Neural cell (in vitro differentiated cells): ENCODE data around the gene LIX1L. TPM values are rescaled to one million over a fixed set of nuclear protein-coding genes. Genes with fewer than 3 reads are reported as not detected.

Source experiments
- H2AFZ ChIP-seq: fragments of 200-600, 300-800 bp; sonication (generic), shearing (Covaris generic); 2 replicates; pipeline ENCODE4 v1.6.0; 2014; ENCODE audit warnings: low read depth, mild to moderate bottlenecking, antibody characterized with exemption, low read length, moderate library complexity
- H3F3A ChIP-seq: fragments of 200-600 bp; shearing (Covaris generic); 2 replicates; pipeline ENCODE4 v1.6.1; 2016; ENCODE audit warnings: mild to moderate bottlenecking, moderate library complexity, mixed read lengths, antibody characterized with exemption, low read length; ENCODE audit not compliant: insufficient read depth, poor library complexity, severe bottlenecking
- H3K27ac ChIP-seq: fragments of 200-600, 300-800 bp; sonication (generic), shearing (Covaris generic); 2 replicates; pipeline ENCODE4 v1.5.1; 2014; ENCODE audit warnings: mild to moderate bottlenecking, low read length, moderate library complexity
- H3K27me3 ChIP-seq: fragments of 300-800, 200-600 bp; sonication (generic), shearing (Covaris generic); 2 replicates; pipeline ENCODE4 v1.6.0; 2014; ENCODE audit warnings: mild to moderate bottlenecking, low read depth, low read length, moderate library complexity; ENCODE audit not compliant: insufficient read depth
- H3K36me3 ChIP-seq: fragments of 300-800, 200-600 bp; sonication (generic), shearing (Covaris generic); 2 replicates; pipeline ENCODE4 v1.5.1; 2014; ENCODE audit warnings: mild to moderate bottlenecking, antibody characterized with exemption, low read length, moderate library complexity; ENCODE audit not compliant: insufficient read depth
- H3K4me2 ChIP-seq: fragments of 300-800, 200-600 bp; sonication (generic), shearing (Covaris generic); 2 replicates; pipeline ENCODE4 v1.6.0; 2014; ENCODE audit warnings: mild to moderate bottlenecking, low read length
- H3K4me3 ChIP-seq: fragments of 300-800, 200-600 bp; sonication (generic), shearing (Covaris generic); 2 replicates; pipeline ENCODE4 v1.5.1; 2014; ENCODE audit warnings: mild to moderate bottlenecking, low read length, moderate library complexity
- H3K79me2 ChIP-seq: fragments of 200-600 bp; shearing (Covaris generic); replicated peaks from 2 replicates; pipeline ENCODE4 v1.6.0; 2014; ENCODE audit warnings: mild to moderate bottlenecking, low read length, moderate library complexity; ENCODE audit not compliant: insufficient read depth
- H3K9ac ChIP-seq: fragments of 300-800, 200-600 bp; sonication (generic), shearing (Covaris generic); 2 replicates; pipeline ENCODE4 v1.6.1; 2016; ENCODE audit warnings: mild to moderate bottlenecking, low read length, mixed read lengths
- H3K9me2 ChIP-seq: fragments of 200-600 bp; shearing (Covaris generic); 2 replicates; pipeline ENCODE4 v1.6.1; 2016; ENCODE audit warnings: mild to moderate bottlenecking, low read length, mixed read lengths; ENCODE audit not compliant: insufficient read depth
- H3K9me3 ChIP-seq: fragments of 200-600, 300-800 bp; sonication (generic), shearing (Covaris generic); 2 replicates; pipeline ENCODE4 v1.6.1; 2016; ENCODE audit warnings: mild to moderate bottlenecking, mixed run types, low read length, moderate library complexity, mixed read lengths
- H4K20me1 ChIP-seq: fragments of 200-600 bp; shearing (Covaris generic); 2 replicates; pipeline ENCODE4 v1.6.1; 2016; ENCODE audit warnings: mild to moderate bottlenecking, mixed run types; ENCODE audit not compliant: insufficient read depth
- EP300 ChIP-seq: fragments of 450-650 bp; conservative IDR thresholded peaks from 2 replicates; pipeline ENCODE4 v1.6.1; 2014; ENCODE audit warnings: antibody characterized with exemption, mild to moderate bottlenecking, moderate library complexity; ENCODE audit not compliant: poor library complexity, severe bottlenecking
- EZH2 ChIP-seq: fragments of 200-600, 300-800 bp; shearing (Covaris generic), sonication (generic); IDR thresholded peaks from 2 replicates; pipeline ENCODE4 v1.6.1; 2014; ENCODE audit warnings: antibody characterized with exemption, low read length, borderline replicate concordance, mild to moderate bottlenecking; ENCODE audit not compliant: insufficient read depth, poor library complexity, severe bottlenecking
- MXI1 ChIP-seq: fragments of 450-650 bp; conservative IDR thresholded peaks from 2 replicates; pipeline ENCODE4 v1.6.1; 2014; ENCODE audit warnings: antibody characterized with exemption, mild to moderate bottlenecking; ENCODE audit not compliant: poor library complexity, severe bottlenecking
- POLR2AphosphoS5 ChIP-seq: IDR thresholded peaks from 2 replicates; pipeline ENCODE4 v1.6.1; 2012
- RAD21 ChIP-seq: fragments of 450-650 bp; conservative IDR thresholded peaks from 2 replicates; pipeline ENCODE4 v1.6.1; 2014; ENCODE audit warnings: antibody characterized with exemption, mild to moderate bottlenecking, moderate library complexity
- SMC3 ChIP-seq: fragments of 450-650 bp; conservative IDR thresholded peaks from 2 replicates; pipeline ENCODE4 v1.6.1; 2014; ENCODE audit warnings: antibody characterized with exemption, mild to moderate bottlenecking, moderate library complexity; ENCODE audit not compliant: poor library complexity
- TAF1 ChIP-seq: IDR thresholded peaks from 2 replicates; pipeline ENCODE4 v1.6.1; 2012; ENCODE audit warnings: low read depth
- polyA plus RNA-seq: library from polyadenylated mRNA; depleted of rRNA; stranded (reverse); fragments of >200 nt; gene quantifications from 2 replicates; pipeline ENCODE4 v1.2.3, GENCODE V29; 2014
- TF ChIP-seq, protein P1 (sequence below): IDR thresholded peaks from 2 replicates; pipeline ENCODE4 v1.6.1; 2012; ENCODE audit warnings: borderline replicate concordance
- TF ChIP-seq, protein P2 (sequence below): fragments of 450-650 bp; IDR thresholded peaks from 2 replicates; pipeline ENCODE4 v1.5.1; 2014; ENCODE audit warnings: antibody characterized with exemption, mild to moderate bottlenecking, moderate library complexity; ENCODE audit not compliant: poor library complexity, severe bottlenecking

The LIX1L gene
- polyA plus RNA-seq, 1 donor from 2014 or later, result 17.0 TPM

DNA sequence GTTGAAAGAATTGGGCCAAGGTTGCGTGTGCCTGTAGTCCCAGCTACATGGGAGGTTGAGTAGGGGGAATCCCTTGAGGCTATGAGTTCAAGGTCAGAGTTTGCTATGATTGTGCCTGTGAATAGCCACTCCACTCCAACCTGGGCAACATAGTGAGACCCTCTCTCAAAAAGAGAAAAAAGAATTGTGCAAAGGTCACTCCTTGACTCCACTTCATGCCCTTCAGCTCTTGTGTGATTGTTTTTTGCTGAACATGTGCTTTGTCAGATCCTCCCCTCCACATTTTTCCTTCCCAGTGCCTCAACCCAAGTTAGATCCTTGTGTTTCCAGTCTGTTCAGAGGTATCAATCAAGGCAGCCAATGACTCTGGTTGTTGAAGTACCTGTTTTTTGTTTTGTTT lies 30.1 kb upstream of the LIX1L start:
- Histone ChIP-seq H3F3A (no peaks in the 10 kb centered on the region), H3K9me2 (no peaks in the 10 kb centered on the region), H3K4me2 (no peak overlapping the region), H3K36me3 (peaks cover 10% of the 10 kb centered on the region), H3K27me3 (no peaks in the 10 kb centered on the region), H3K79me2 (peaks cover 23% of the 10 kb centered on the region), H4K20me1 (peaks cover 19% of the 10 kb centered on the region), H3K9me3 (no peaks in the 10 kb centered on the region), H3K27ac (no peak overlapping the region), H3K9ac (no peak overlapping the region), H2AFZ (no peak overlapping the region), H3K4me3 (no peak overlapping the region)
- TF ChIP-seq POLR2AphosphoS5 (no peak), EP300 (no peak), MXI1 (no peak), EZH2 (no peak), RAD21 (no peak), TAF1 (no peak), SMC3 (no peak)
- TF ChIP-seq, protein P1, sequence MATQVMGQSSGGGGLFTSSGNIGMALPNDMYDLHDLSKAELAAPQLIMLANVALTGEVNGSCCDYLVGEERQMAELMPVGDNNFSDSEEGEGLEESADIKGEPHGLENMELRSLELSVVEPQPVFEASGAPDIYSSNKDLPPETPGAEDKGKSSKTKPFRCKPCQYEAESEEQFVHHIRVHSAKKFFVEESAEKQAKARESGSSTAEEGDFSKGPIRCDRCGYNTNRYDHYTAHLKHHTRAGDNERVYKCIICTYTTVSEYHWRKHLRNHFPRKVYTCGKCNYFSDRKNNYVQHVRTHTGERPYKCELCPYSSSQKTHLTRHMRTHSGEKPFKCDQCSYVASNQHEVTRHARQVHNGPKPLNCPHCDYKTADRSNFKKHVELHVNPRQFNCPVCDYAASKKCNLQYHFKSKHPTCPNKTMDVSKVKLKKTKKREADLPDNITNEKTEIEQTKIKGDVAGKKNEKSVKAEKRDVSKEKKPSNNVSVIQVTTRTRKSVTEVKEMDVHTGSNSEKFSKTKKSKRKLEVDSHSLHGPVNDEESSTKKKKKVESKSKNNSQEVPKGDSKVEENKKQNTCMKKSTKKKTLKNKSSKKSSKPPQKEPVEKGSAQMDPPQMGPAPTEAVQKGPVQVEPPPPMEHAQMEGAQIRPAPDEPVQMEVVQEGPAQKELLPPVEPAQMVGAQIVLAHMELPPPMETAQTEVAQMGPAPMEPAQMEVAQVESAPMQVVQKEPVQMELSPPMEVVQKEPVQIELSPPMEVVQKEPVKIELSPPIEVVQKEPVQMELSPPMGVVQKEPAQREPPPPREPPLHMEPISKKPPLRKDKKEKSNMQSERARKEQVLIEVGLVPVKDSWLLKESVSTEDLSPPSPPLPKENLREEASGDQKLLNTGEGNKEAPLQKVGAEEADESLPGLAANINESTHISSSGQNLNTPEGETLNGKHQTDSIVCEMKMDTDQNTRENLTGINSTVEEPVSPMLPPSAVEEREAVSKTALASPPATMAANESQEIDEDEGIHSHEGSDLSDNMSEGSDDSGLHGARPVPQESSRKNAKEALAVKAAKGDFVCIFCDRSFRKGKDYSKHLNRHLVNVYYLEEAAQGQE, result no peak
- TF ChIP-seq, protein P2, sequence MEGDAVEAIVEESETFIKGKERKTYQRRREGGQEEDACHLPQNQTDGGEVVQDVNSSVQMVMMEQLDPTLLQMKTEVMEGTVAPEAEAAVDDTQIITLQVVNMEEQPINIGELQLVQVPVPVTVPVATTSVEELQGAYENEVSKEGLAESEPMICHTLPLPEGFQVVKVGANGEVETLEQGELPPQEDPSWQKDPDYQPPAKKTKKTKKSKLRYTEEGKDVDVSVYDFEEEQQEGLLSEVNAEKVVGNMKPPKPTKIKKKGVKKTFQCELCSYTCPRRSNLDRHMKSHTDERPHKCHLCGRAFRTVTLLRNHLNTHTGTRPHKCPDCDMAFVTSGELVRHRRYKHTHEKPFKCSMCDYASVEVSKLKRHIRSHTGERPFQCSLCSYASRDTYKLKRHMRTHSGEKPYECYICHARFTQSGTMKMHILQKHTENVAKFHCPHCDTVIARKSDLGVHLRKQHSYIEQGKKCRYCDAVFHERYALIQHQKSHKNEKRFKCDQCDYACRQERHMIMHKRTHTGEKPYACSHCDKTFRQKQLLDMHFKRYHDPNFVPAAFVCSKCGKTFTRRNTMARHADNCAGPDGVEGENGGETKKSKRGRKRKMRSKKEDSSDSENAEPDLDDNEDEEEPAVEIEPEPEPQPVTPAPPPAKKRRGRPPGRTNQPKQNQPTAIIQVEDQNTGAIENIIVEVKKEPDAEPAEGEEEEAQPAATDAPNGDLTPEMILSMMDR, result no peak

DNA sequence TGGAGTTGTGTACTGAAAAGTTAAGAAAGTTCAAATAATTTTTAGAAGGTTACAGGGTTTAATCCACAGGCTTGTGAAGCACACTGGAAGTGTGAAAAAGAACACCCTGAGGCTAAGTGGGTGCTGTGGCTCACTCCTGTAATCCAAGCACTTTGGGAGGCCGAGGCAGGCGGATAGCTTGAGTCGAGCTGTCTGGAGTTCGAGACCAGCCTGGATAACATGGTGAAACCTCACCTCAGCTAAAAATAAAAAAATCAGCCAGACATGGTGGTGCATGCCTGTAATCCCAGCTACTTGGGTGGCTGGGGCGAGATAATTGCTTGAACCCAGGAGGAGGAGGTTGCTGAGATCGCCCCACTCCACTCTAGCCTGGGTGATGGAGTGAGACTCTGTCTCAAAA lies 28.7 kb upstream of the LIX1L start:
- Histone ChIP-seq H3K9me2 (no peaks in the 10 kb centered on the region), H4K20me1 (peaks cover 5% of the 10 kb centered on the region), H3K27me3 (no peaks in the 10 kb centered on the region), H3K79me2 (peaks cover 9% of the 10 kb centered on the region), H3F3A (no peaks in the 10 kb centered on the region), H3K27ac (no peak overlapping the region), H3K36me3 (no peaks in the 10 kb centered on the region), H3K9ac (no peak overlapping the region), H3K9me3 (no peaks in the 10 kb centered on the region), H3K4me3 (no peak overlapping the region), H2AFZ (no peak overlapping the region), H3K4me2 (no peak overlapping the region)
- TF ChIP-seq EZH2 (no peak), POLR2AphosphoS5 (no peak), RAD21 (no peak)
